Activated CD8-positive, alpha-beta memory T cell treated with anti-CD3 and anti-CD28 coated beads, Interleukin-2, amount 10 ng/mL, durations not matched to agents 7 days and 5 days (primary cell): ENCODE results near the gene CHID1. TPM values are rescaled to one million over a fixed set of nuclear protein-coding genes. Genes with fewer than 3 reads are reported as not detected.

Source experiments
- ATAC-seq: fragments of 150-1000 bp; cut with Tn5 transposase; one replicate; pipeline ENCODE4 v1.10.0; 2021; ENCODE audit warnings: moderate library complexity
- CTCF ChIA-PET: fragments of 350-600 bp; sonication (Branson Sonifier 250); formaldehyde crosslinking; loops from one replicate; lab custom pipeline; 2021; ENCODE audit warnings: antibody characterized with exemption; lab: Charles Lee
- DNase-seq: peaks from one replicate; pipeline ENCODE4 v3.0.0-alpha.2; 2020
- H3K27ac Mint-ChIP-seq: one replicate; pipeline ENCODE4 v1.8.0; 2021; ENCODE audit warnings: mild to moderate bottlenecking, mixed read lengths
- H3K27me3 Mint-ChIP-seq: one replicate; pipeline ENCODE4 v1.8.0; 2021; ENCODE audit warnings: mixed read lengths
- H3K36me3 Mint-ChIP-seq: one replicate; pipeline ENCODE4 v1.8.0; 2021; ENCODE audit warnings: mild to moderate bottlenecking, mixed read lengths
- H3K4me1 Mint-ChIP-seq: one replicate; pipeline ENCODE4 v1.8.0; 2021; ENCODE audit warnings: mixed read lengths
- H3K4me3 Mint-ChIP-seq: one replicate; pipeline ENCODE4 v1.8.0; 2021; ENCODE audit warnings: mild to moderate bottlenecking, moderate library complexity, mixed read lengths
- H3K9me3 Mint-ChIP-seq: one replicate; pipeline ENCODE4 v1.8.0; 2022; ENCODE audit warnings: low read depth, mixed read lengths
- total RNA-seq, 2 experiments: library from RNA; stranded (reverse); gene quantifications; one replicate each; pipeline ENCODE4 v1.2.3, GENCODE V29; 2021

CHID1 gene
- total RNA-seq, 2 experiments from 2014 or later: 46.8 to 59.4 TPM

DNA sequence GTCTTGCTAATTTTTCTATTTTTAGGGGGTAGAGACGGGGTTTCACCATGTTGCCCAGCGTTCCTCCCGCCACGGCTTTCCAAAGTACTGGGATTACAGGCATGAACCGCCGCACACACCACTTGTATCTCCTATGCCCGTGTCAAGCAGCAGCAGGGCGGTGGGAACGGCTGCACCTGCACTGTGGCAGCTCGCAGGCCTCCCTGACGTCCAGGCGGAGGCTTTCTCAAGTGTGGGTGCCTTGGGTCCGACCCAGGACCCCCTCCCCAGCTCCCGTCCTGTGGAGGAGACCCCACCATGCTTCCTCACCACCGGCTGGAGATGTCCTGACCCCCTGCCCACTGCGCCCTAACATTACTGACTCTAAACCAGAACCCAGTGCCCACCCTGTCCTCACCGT lies 42.2 kb downstream of the CHID1 start:
- Mint-ChIP-seq H3K27me3 (no peaks in the 10 kb centered on the region), H3K9me3 (no peaks in the 10 kb centered on the region), H3K27ac (no peak overlapping the region), H3K4me3 (no peak overlapping the region), H3K36me3 (no peaks in the 10 kb centered on the region), H3K4me1 (no peaks in the 10 kb centered on the region)
- CTCF ChIA-PET: interaction anchor here (1.2 kb wide), 1 partner anchor 20 kb away, joined by 3 read pairs; no protein-coding TSS in a partner anchor
- no peak for DNase-seq
- ATAC-seq: no peak

DNA sequence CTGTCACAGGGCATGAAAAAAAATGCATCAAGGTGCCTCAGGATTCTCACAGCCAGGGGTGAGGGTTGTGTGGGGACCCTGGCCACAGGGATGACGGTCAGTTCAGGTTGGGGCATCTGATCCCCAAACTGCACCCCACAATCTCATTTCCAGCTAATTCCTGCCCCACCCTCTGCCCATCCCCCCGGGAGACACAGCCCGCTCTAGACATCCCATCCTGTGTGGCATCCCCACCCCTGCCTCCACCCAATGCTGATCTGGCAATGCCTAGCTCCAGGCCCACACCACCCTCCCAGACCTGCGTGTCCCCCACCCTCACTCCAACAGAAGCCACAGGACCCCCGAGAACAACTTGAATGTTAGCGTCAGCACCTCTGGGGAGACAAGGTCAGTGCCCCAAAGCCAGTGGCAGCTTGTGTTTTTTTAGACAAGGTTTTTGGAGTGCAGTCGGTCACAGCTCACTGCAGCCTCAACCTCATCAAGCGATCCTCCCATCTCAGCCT lies 42.7 kb downstream of the CHID1 start:
- no peak for ATAC-seq
- Mint-ChIP-seq H3K4me1 (no peaks in the 10 kb centered on the region), H3K36me3 (no peaks in the 10 kb centered on the region), H3K9me3 (no peaks in the 10 kb centered on the region), H3K27ac (no peak overlapping the region), H3K4me3 (no peak overlapping the region), H3K27me3 (no peaks in the 10 kb centered on the region)
- CTCF ChIA-PET: no interaction called here
- no peak for DNase-seq

- Mint-ChIP-seq H3K4me3 (no peak overlapping the region), H3K27ac (no peak overlapping the region), H3K27me3 (no peaks in the 10 kb centered on the region), H3K36me3 (no peaks in the 10 kb centered on the region), H3K9me3 (no peaks in the 10 kb centered on the region), H3K4me1 (no peaks in the 10 kb centered on the region)
- CTCF ChIA-PET: interaction anchor here (1.3 kb wide), 1 partner anchor 23 kb away, joined by 3 read pairs; no protein-coding TSS in a partner anchor
- DNase-seq: no peak
- ATAC-seq: no peak
Measured at GRCh38 chr11:866481-866880, 44.1 kb downstream of the CHID1 start.

GRCh38 chr11:865462-866430 lies 44.9 kb downstream of the CHID1 start:
- no peak for ATAC-seq
- CTCF ChIA-PET: interaction anchor here (1.3 kb wide), 1 partner anchor 23 kb away, joined by 3 read pairs; no protein-coding TSS in a partner anchor
- no peaks in the 10 kb centered on the region for H3K36me3 Mint-ChIP-seq
- H3K27ac Mint-ChIP-seq: no peak overlapping the region
- H3K4me1 Mint-ChIP-seq: no peaks in the 10 kb centered on the region
- no peaks in the 10 kb centered on the region for H3K9me3 Mint-ChIP-seq
- no peak for DNase-seq
- no peak overlapping the region for H3K4me3 Mint-ChIP-seq
- no peaks in the 10 kb centered on the region for H3K27me3 Mint-ChIP-seq

GRCh38 chr11:864898-865297 lies 45.7 kb downstream of the CHID1 start:
- Mint-ChIP-seq H3K4me3 (no peak overlapping the region), H3K9me3 (no peaks in the 10 kb centered on the region), H3K27me3 (no peaks in the 10 kb centered on the region), H3K4me1 (no peaks in the 10 kb centered on the region), H3K36me3 (no peaks in the 10 kb centered on the region), H3K27ac (no peak overlapping the region)
- CTCF ChIA-PET: interaction anchor here (1.3 kb wide), 1 partner anchor 22 kb away, joined by 3 read pairs; no protein-coding TSS in a partner anchor
- no peak for ATAC-seq
- DNase-seq: no peak

DNA sequence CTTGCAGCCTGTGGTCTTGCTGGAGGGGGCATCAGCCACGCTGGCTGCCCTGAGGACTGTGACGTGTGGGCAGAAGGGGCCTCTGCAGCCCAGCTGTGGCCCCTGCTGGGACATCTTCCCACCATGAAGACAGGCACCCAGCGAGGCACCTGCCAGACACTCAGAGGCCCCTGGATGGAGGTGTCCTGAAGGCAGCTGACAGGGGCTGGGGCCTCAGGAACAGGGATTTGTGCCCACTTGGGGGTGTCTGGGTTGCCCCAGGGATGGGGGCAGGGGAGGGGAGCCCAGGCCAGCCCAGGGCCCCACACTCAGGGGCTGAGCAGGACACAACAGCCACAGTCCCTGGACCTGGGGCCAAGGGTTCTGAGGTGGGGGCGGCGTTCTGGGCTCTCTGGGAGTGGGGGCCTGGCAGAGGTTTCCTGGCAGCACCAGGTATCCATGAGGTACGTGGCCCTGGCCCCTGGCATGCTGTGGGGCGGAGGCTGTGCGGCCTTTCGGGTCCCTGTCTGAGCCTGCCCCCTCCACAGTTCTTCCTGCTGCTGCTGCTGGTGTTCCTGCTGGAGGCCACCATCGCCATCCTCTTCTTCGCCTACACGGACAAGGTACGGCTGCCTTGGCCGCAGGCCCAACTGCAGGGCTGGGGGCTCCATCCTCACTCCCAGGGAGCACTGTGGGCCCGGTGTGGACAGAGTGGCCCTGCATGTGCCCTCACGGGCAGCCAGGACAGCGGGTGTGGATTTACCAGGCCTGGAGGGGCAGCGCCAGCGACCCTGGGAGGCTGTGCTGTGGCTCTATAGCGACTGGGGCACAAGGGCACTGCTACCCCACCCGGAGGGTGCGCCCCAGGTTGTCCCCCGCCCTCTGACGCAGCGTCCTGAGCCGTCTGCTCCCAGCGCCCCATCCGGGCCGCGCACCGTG lies 46.4 kb downstream of the CHID1 start:
- CTCF ChIA-PET: no interaction called here
- no peak for ATAC-seq
- H3K4me3 Mint-ChIP-seq: no peak overlapping the region
- no peaks in the 10 kb centered on the region for H3K36me3 Mint-ChIP-seq
- no peak overlapping the region for H3K27ac Mint-ChIP-seq
- no peaks in the 10 kb centered on the region for H3K4me1 Mint-ChIP-seq
- no peaks in the 10 kb centered on the region for H3K9me3 Mint-ChIP-seq
- no peak for DNase-seq
- H3K27me3 Mint-ChIP-seq: no peaks in the 10 kb centered on the region

GRCh38 chr11:863023-863909 lies 47.3 kb downstream of the CHID1 start:
- CTCF ChIA-PET: interaction anchor here (1.2 kb wide), 1 partner anchor 15 kb away, joined by 3 read pairs; no protein-coding TSS in a partner anchor
- Mint-ChIP-seq H3K27me3 (no peaks in the 10 kb centered on the region), H3K27ac (no peak overlapping the region), H3K9me3 (no peaks in the 10 kb centered on the region), H3K4me3 (no peak overlapping the region), H3K36me3 (no peaks in the 10 kb centered on the region), H3K4me1 (no peaks in the 10 kb centered on the region)
- DNase-seq (no peak), ATAC-seq (no peak)

DNA sequence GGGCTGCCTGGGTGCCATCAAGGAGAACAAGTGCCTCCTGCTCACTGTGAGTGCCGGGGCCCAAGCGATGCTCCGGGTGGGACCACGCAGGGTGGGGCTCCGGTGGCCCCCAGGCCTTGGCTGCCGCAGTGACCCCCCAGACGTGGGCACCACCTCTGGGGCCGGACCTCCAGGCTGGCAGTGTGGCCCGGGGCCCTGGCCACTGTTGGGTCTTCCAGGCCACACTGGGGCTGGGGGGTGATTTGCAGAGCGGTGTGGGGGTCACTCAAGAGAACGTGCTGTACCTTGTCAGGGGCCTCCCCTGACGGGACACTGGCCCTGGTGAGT lies 48.0 kb downstream of the CHID1 start:
- no peaks in the 10 kb centered on the region for H3K4me1 Mint-ChIP-seq
- no peaks in the 10 kb centered on the region for H3K27me3 Mint-ChIP-seq
- H3K9me3 Mint-ChIP-seq: no peaks in the 10 kb centered on the region
- no peaks in the 10 kb centered on the region for H3K36me3 Mint-ChIP-seq
- CTCF ChIA-PET: interaction anchor here (1.2 kb wide), 1 partner anchor 14 kb away, joined by 3 read pairs; no protein-coding TSS in a partner anchor
- DNase-seq (no peak), ATAC-seq (no peak)
- H3K4me3 Mint-ChIP-seq: no peak overlapping the region
- no peak overlapping the region for H3K27ac Mint-ChIP-seq

- Mint-ChIP-seq H3K4me3 (no peak overlapping the region), H3K4me1 (no peaks in the 10 kb centered on the region), H3K27me3 (no peaks in the 10 kb centered on the region), H3K9me3 (no peaks in the 10 kb centered on the region), H3K36me3 (no peaks in the 10 kb centered on the region), H3K27ac (no peak overlapping the region)
- no peak for DNase-seq
- CTCF ChIA-PET: interaction anchor here (1.2 kb wide), 1 partner anchor 14 kb away, joined by 3 read pairs; no protein-coding TSS in a partner anchor
- ATAC-seq: no peak
Measured at GRCh38 chr11:862081-862661, 48.4 kb downstream of the CHID1 start.

DNA sequence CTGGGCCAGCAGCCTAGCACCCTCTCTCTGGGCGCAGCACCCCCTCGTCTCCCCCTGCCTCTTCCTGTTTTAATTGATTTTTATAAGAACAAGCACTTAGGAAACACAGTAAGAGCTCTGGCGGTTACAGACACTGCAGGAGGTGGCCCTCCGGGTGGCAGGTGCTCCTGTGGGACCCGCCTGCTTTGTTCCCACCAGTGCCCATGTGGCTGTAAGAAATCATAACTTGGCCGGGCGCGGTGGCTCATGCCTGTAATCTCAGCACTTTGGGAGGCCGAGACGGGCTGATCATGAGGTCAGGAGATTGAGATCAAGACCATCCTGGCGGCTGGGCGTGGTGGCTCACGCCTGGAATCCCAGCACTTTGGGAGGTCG lies 49.5 kb downstream of the CHID1 start:
- H3K4me3 Mint-ChIP-seq: no peak overlapping the region
- DNase-seq (no peak), ATAC-seq (no peak)
- CTCF ChIA-PET: no interaction called here
- H3K27me3 Mint-ChIP-seq: no peaks in the 10 kb centered on the region
- no peaks in the 10 kb centered on the region for H3K4me1 Mint-ChIP-seq
- no peak overlapping the region for H3K27ac Mint-ChIP-seq
- no peaks in the 10 kb centered on the region for H3K9me3 Mint-ChIP-seq
- no peaks in the 10 kb centered on the region for H3K36me3 Mint-ChIP-seq

GRCh38 chr11:860234-861104 lies 50.1 kb downstream of the CHID1 start:
- DNase-seq (no peak), ATAC-seq (no peak)
- H3K4me3 Mint-ChIP-seq: no peak overlapping the region
- no peaks in the 10 kb centered on the region for H3K9me3 Mint-ChIP-seq
- H3K27ac Mint-ChIP-seq: no peak overlapping the region
- H3K4me1 Mint-ChIP-seq: no peaks in the 10 kb centered on the region
- CTCF ChIA-PET: no interaction called here
- no peaks in the 10 kb centered on the region for H3K36me3 Mint-ChIP-seq
- H3K27me3 Mint-ChIP-seq: no peaks in the 10 kb centered on the region
